AG09309 (cell line): Measurements from ENCODE around the gene NANS.

Experiments
- DNase-seq: peaks from one replicate; pipeline ENCODE4 v3.0.0-alpha.2; 2010; ENCODE audit warnings: low read depth
- H3K4me3 ChIP-seq: 2 replicates; pipeline ENCODE4 v1.5.1; 2011; ENCODE audit warnings: mild to moderate bottlenecking, low read depth, low read length, moderate library complexity; ENCODE audit not compliant: control insufficient read depth
- TF ChIP-seq, protein P1 (sequence below): IDR thresholded peaks from 2 replicates; pipeline ENCODE4 v1.5.1; 2011; ENCODE audit warnings: mild to moderate bottlenecking, low read depth, low read length, inconsistent platforms; ENCODE audit not compliant: insufficient read depth, control insufficient read depth; ENCODE audit errors: missing control alignments

The NANS gene

DNA sequence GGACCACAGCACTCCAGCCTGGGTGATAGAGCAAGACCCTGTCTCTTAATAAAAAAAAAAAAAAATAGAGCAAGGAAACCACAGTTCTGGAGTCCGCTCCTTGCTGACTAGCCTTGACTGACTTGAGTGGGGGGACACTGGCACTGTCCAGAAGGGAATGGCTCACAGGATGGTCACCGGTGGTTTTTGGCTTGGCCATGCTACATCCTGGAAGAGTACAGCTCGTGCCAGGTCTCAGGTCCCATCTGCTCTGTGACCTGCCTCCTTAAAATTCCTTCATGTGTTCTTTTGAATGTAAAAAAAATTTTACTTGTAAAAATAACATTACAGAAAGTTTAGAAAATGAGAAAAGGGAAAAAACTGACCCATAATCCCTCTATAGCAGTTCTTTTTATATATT lies 5.6 kb downstream of the NANS start:
- TF ChIP-seq, protein P1, sequence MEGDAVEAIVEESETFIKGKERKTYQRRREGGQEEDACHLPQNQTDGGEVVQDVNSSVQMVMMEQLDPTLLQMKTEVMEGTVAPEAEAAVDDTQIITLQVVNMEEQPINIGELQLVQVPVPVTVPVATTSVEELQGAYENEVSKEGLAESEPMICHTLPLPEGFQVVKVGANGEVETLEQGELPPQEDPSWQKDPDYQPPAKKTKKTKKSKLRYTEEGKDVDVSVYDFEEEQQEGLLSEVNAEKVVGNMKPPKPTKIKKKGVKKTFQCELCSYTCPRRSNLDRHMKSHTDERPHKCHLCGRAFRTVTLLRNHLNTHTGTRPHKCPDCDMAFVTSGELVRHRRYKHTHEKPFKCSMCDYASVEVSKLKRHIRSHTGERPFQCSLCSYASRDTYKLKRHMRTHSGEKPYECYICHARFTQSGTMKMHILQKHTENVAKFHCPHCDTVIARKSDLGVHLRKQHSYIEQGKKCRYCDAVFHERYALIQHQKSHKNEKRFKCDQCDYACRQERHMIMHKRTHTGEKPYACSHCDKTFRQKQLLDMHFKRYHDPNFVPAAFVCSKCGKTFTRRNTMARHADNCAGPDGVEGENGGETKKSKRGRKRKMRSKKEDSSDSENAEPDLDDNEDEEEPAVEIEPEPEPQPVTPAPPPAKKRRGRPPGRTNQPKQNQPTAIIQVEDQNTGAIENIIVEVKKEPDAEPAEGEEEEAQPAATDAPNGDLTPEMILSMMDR, result no peak
- H3K4me3 ChIP-seq, result no peak overlapping the region
- DNase-seq, result no peak

GRCh38 chr9:98064623-98065392 lies 8.3 kb downstream of the NANS start:
- no peak for DNase-seq
- TF ChIP-seq, protein P1, result no peak
- H3K4me3 ChIP-seq, result no peak overlapping the region

DNA sequence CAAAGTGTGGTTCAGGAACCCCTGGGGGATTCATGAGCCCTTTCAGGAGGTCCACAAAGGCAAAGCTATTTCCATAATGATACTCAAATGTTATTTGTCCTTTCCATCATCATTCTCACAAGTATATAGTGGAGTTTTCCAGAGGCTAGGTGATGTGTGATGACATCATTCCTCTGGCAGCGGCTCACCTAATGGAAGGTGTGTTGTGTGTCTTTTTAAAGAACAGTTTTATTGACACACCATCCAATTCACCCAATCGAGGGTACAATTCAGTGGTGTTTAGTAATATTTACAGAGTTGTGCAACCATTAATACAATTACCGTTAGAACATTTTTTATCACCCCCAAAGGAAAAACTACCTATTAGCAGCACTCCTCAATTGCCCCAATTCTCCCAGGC lies 9.7 kb downstream of the NANS start:
- no peak for DNase-seq
- H3K4me3 ChIP-seq, result no peak overlapping the region
- TF ChIP-seq, protein P1, result no peak

DNA sequence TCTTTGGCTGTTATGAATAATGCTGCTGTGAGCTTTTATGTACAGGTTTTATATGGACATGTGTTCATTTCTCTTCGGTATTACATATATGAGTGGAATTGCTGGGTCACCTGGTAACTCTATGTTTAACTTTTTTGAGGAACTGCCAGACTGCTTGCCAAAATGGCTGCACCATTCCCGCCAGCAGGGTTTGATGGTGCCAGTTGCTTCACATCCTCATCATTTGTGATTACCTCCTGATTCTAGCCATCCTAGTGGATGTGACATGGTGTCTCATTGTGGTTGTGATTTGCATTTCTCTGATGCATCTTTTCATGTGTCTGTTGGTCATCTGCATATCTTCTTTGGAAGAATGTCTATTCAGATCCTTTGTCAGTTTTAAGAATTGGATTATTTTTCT lies 10.7 kb downstream of the NANS start:
- H3K4me3 ChIP-seq, result no peak overlapping the region
- no peak for DNase-seq
- TF ChIP-seq, protein P1, result no peak

- TF ChIP-seq, protein P1, result no peak
- DNase-seq, result no peak
- H3K4me3 ChIP-seq, result no peak overlapping the region
Observed at GRCh38 chr9:98069551-98069950, 13.0 kb downstream of the NANS start.

GRCh38 chr9:98070704-98071103 lies 14.2 kb downstream of the NANS start:
- no peak overlapping the region for H3K4me3 ChIP-seq
- no peak for DNase-seq
- TF ChIP-seq, protein P1, result no peak
